NCI-H2227 (cell line): ENCODE data around the gene NGFR.
"Not testable (repeated sequence)": the region's sequence is repeated elsewhere in the genome, so short reads cannot be mapped to it uniquely, and the experiment has no call there.

Source experiments
- DNase-seq: peaks from one replicate; lab custom pipeline; 2025; ENCODE audit not compliant: unreplicated experiment; lab: John Stamatoyannopoulos, UW

The NGFR gene

GRCh38 chr17:49545007-49545660 lies 50.0 kb downstream of the NGFR start:
- no peak for DNase-seq

GRCh38 chr17:49545806-49546545 lies 50.9 kb downstream of the NGFR start:
- DNase-seq, result no peak

GRCh38 chr17:49546546-49547535 lies 51.7 kb downstream of the NGFR start:
- DNase-seq, result no peak

- no peak for DNase-seq
Observed at GRCh38 chr17:49547566-49547965, 52.5 kb downstream of the NGFR start.

GRCh38 chr17:49548051-49548505 lies 53.0 kb downstream of the NGFR start:
- DNase-seq, result no peak

GRCh38 chr17:49548506-49549310 lies 53.6 kb downstream of the NGFR start:
- no peak for DNase-seq

GRCh38 chr17:49549311-49549605 lies 54.2 kb downstream of the NGFR start:
- DNase-seq, result no peak

GRCh38 chr17:49549691-49550678 lies 54.9 kb downstream of the NGFR start:
- no peak for DNase-seq

- DNase-seq, result not testable (repeated sequence)
Observed at GRCh38 chr17:49550764-49551163, 55.7 kb downstream of the NGFR start.

GRCh38 chr17:49551221-49552069 lies 56.4 kb downstream of the NGFR start:
- DNase-seq, result no peak

- no peak for DNase-seq
Observed at GRCh38 chr17:49552070-49552751, 57.1 kb downstream of the NGFR start.

GRCh38 chr17:49553676-49554335 lies 58.7 kb downstream of the NGFR start:
- DNase-seq, result no peak

GRCh38 chr17:49554694-49555494 lies 59.8 kb downstream of the NGFR start:
- no peak for DNase-seq

- no peak for DNase-seq
Observed at GRCh38 chr17:49555495-49556222, 60.6 kb downstream of the NGFR start.

GRCh38 chr17:49556223-49556943 lies 61.3 kb downstream of the NGFR start:
- DNase-seq, result peak; percentile 87
